Heart left ventricle (tissue), 16 donors: Measurements from ENCODE around the gene CRYL1. TPM values are rescaled to one million over a fixed set of nuclear protein-coding genes. Genes with fewer than 3 reads are reported as not detected.

ENCODE experiments used
- ATAC-seq, 4 donors: fragments of 200-7000 bp; cut with Tn5 transposase; one replicate each; pipeline ENCODE4 v1.9.1; 2020 to 2022; ENCODE audit warnings: moderate library complexity in 4 of 4, mild to moderate bottlenecking in 3 of 4, moderate number of reproducible peaks in 1 of 4
- DNase-seq, 5 donors: peaks; one replicate each; pipeline ENCODE4 v3.0.0-alpha.2; 2020
- H3K27ac ChIP-seq, 12 donors: fragments of 200-600 bp; sonication (generic) in 4 of 12; one replicate each; pipeline versions ENCODE4 v1.5.0 to v1.8.0; 2016 to 2022; ENCODE audit warnings: mild to moderate bottlenecking in 2 of 12
- H3K27me3 ChIP-seq, 9 donors: fragments of 200-600 bp; sonication (generic) in 2 of 9; one replicate each; pipeline versions ENCODE4 v1.5.1 to v1.8.0; 2016 to 2022; ENCODE audit warnings: mild to moderate bottlenecking in 3 of 9
- H3K36me3 ChIP-seq, 9 donors: fragments of 200-600 bp; sonication (generic) in 2 of 9; one replicate each; pipeline versions ENCODE4 v1.5.0 to v1.8.0; 2018 to 2022; ENCODE audit warnings: mild to moderate bottlenecking in 2 of 9
- H3K4me1 ChIP-seq, 12 donors: fragments of 200-600 bp; sonication (generic) in 4 of 12; one replicate each; pipeline versions ENCODE4 v1.5.0 to v1.8.0; 2016 to 2022; ENCODE audit warnings: mild to moderate bottlenecking in 3 of 12
- H3K4me3 ChIP-seq, 12 donors: fragments of 200-600 bp; sonication (generic) in 4 of 12; one replicate each; pipeline versions ENCODE4 v1.5.0 to v1.8.0; 2017 to 2022; ENCODE audit warnings: mild to moderate bottlenecking in 9 of 12, moderate library complexity in 4 of 12
- H3K9me3 ChIP-seq, 12 donors: fragments of 200-600 bp; sonication (generic) in 4 of 12; one replicate each; pipeline versions ENCODE4 v1.5.0 to v1.8.0; 2016 to 2022; ENCODE audit warnings: mild to moderate bottlenecking in 1 of 12
- CTCF ChIP-seq, 12 donors: fragments of 200-600 bp; sonication (generic) in 4 of 12; IDR thresholded peaks; one replicate each; pipeline versions ENCODE4 v1.5.0 to v1.8.0; 2018 to 2022; ENCODE audit warnings: antibody characterized with exemption in 12 of 12, mild to moderate bottlenecking in 5 of 12
- POLR2A ChIP-seq, 2 donors: fragments of 450-650 bp; IDR thresholded peaks; one replicate each; pipeline ENCODE4 v1.6.1; 2017; ENCODE audit warnings: antibody characterized with exemption in 2 of 2, mild to moderate bottlenecking in 2 of 2, moderate library complexity in 2 of 2
- WGBS, 4 donors: extraction: QIAGEN DNeasy Blood & Tissue Kit in 2 of 4; methylation state at CpG; one replicate each; pipeline versions ENCODE4 v1.1.5 to v1.1.7; 2013 to 2018; 5-methylcytosine and 5-hydroxymethylcytosine counted together
- intact Hi-C, 10 donors: fragments of 100-400 bp; cut with DNase I; formaldehyde crosslinking; loops; one replicate each; pipeline versions ENCODE4 v1.11.1 to v1.14.2; 2022
- polyA plus RNA-seq, 2 donors: library from polyadenylated mRNA; stranded (reverse); fragments of 200-250 nt; gene quantifications; one replicate each; pipeline ENCODE4 v1.2.3, GENCODE V29; 2013
- total RNA-seq, 9 donors: library from RNA; depleted of rRNA in 2 of 9; stranded (reverse); fragments of >200 nt in 2 of 9; fragmentation: NEBNext Ultra II Directional in 3 of 9; extraction: Animal tissue kit (Norgen Biotek cat#: 25700) in 3 of 9; gene quantifications; one replicate each; pipeline versions ENCODE4 v1.1.0 to v1.2.4, GENCODE V29; 2016 to 2023
- donor health status: ischemic (EF 13 %, LVEDD 7.1; RV severe dilation, severe dysfunction).
- donor health status: healthy with polysubstance abuse.
- donor health status: DM: no; HTN: yes; CAD: no.
- donor health status: DM: no; HTN: no; CAD: no.
- donor health status: ischemic (EF 25% LVEDD 6.9; RV normal size, moderate dysfunction).
- donor health status: ischemic (EF 25% LVEDD 5.7; RV mildly dilated, moderate dysfunction).
- donor health status: healthy.
- donor health status: DM: yes; HTN: yes; CAD: no.
- donor health status: ischemic (EF 35%, LVEDD 5.7; RV mildly dilated, moderate dysfunction).
- donor health status: nonischemic (EF 11% LVEDD 7.7; RV severe dilation, severe dysfunction).
- donor health status: DM: yes; HTN: yes; CAD: no.
- donor health status: PGD.
- donor health status: ischemic (EF 29% LVEDD 5.4; RV normal size, mild dysfunction).
- donor health status: nonischemic (EF 23%, LVEDD 6.1; RV moderate dilation, normal function).

CRYL1 gene
- total and polyA plus RNA-seq, 11 donors, result 10.7 to 36.5 (median 20.9) TPM

GRCh38 chr13:20492641-20493040 lies 33.0 kb downstream of the CRYL1 start:
- Histone ChIP-seq H3K27me3 (no peaks in the 10 kb centered on the region), H3K27ac (no peak overlapping the region), H3K9me3 (no peaks in the 10 kb centered on the region), H3K36me3 (peaks cover 0 to 11% (median 8%) of the 10 kb centered on the region in 9 donors), H3K4me3 (no peak overlapping the region), H3K4me1 (peaks cover 0 to 20% (median 7%) of the 10 kb centered on the region in 12 donors)
- 61 to 71% (median 63%) methylated on average over 3 of the region's 3 CpGs for WGBS, 4 donors
- intact Hi-C loops, result loop anchor here in 9 of 10 donors (2.0 to 10.0 kb wide), 10 partner anchors 212 to 432 kb away; partner anchors contain the start of genes IL17D (in 4 of the 9) and GJB2 (in 1 of the 9)
- no peak for ATAC-seq
- no peak for DNase-seq
- TF ChIP-seq CTCF (IDR thresholded peaks at IDR 0.05) (peak in 7 of 12 donors; percentile 19 to 48 (median 38)), POLR2A (IDR thresholded peaks at IDR 0.05) (no peak)

DNA sequence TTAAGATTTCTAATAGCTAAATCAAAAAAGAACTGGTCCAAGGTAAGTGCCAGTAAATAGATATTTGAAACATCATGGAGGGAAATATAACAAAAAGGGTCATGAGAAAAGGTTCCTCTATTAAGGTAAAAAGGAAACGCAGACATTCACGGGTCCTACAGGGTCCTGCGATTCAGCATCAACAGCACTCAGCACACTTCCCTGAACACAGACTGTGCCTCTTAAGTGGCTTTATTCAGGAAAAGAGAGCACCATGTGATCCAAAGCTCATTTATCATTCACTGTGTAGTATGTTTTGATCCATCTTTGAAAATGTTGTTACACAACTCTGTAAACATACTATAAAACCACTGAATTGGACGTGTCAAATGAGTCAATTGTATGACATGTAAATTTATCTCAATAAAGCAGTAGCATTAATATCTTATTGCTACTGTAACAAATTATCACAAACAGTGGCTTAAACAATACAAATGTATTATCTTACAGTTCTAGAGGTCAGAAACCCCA lies 33.7 kb downstream of the CRYL1 start:
- no peak overlapping the region for H3K4me3 ChIP-seq
- no peak for TF ChIP-seq POLR2A (IDR thresholded peaks at IDR 0.05)
- no peak for TF ChIP-seq CTCF (IDR thresholded peaks at IDR 0.05)
- no peaks in the 10 kb centered on the region for H3K9me3 ChIP-seq
- H3K27ac ChIP-seq, result no peak overlapping the region
- peaks cover 0 to 15% (median 8%) of the 10 kb centered on the region in 9 donors for H3K36me3 ChIP-seq
- intact Hi-C loops, result loop anchor here in 9 of 10 donors (2.0 to 10.0 kb wide), 11 partner anchors 213 to 433 kb away; partner anchors contain the start of genes IL17D (in 4 of the 9) and GJB2 (in 2 of the 9)
- ATAC-seq (no peak), DNase-seq (no peak)
- H3K4me1 ChIP-seq, result peaks cover 0 to 20% (median 7%) of the 10 kb centered on the region in 12 donors
- H3K27me3 ChIP-seq, result no peaks in the 10 kb centered on the region
- 68 to 82% (median 80%) methylated on average over 4 of the region's 4 CpGs for WGBS, 4 donors

DNA sequence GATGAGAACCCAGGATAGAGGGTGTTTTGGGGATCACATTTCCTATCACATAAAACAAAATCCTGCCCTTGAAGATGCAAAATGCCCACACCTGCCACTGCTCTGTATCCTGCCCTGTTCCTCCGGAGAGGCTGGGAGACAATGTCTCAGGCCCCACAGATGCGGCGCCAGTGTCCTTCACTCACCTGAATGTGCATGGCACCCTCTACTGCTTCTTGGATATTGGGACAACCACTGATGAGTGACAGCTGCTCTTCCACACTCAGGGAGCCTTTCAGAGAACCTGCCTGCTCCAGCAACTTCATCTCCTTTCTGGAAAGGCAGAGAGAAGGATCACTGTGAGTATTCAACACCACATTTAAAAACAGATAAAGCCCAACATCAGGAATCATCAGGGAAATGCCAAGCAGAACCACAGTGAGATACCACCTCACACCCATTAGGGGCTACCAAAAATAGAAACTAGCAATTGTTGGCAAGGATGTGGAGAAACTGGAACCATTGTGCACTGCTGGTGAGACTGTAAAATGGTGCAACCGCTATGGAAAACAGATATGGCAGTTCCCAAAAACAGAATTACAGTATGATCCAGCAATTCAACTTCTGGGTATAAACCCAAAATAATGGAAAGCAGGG lies 36.4 kb downstream of the CRYL1 start:
- no peak overlapping the region for H3K27ac ChIP-seq
- H3K36me3 ChIP-seq, result peaks cover 0 to 20% (median 8%) of the 10 kb centered on the region in 9 donors
- H3K9me3 ChIP-seq, result no peaks in the 10 kb centered on the region
- TF ChIP-seq POLR2A (IDR thresholded peaks at IDR 0.05) (no peak), CTCF (IDR thresholded peaks at IDR 0.05) (peak in 7 of 12 donors; percentile 15 to 68 (median 35))
- ATAC-seq (peak; percentile 48 to 77 (median 60)), DNase-seq (peak in 2 of 5 donors; percentile 29 to 62)
- H3K4me1 ChIP-seq, result peaks cover 0 to 11% (median 0%) of the 10 kb centered on the region in 12 donors
- no peaks in the 10 kb centered on the region for H3K27me3 ChIP-seq
- 22 to 81% (median 52%) methylated on average over 2 to 4 of the region's 4 CpGs for WGBS, 4 donors
- no peak overlapping the region for H3K4me3 ChIP-seq
- intact Hi-C loops, result loop anchor here in 7 of 10 donors (1.0 to 10.0 kb wide), 5 partner anchors 291 to 307 kb away; partner anchors contain the start of gene GJB2 (in 1 of the 7)

- intact Hi-C loops, result loop anchor here in 6 of 10 donors (2.0 to 10.0 kb wide), 3 partner anchors 289 to 293 kb away; partner anchors contain the start of gene GJB2 (in 1 of the 6)
- H3K4me1 ChIP-seq, result peaks cover 0 to 11% (median 0%) of the 10 kb centered on the region in 12 donors
- no peaks in the 10 kb centered on the region for H3K9me3 ChIP-seq
- ATAC-seq, result peak in 2 of 4 donors; percentile 22 to 58
- DNase-seq, result no peak
- H3K4me3 ChIP-seq, result no peak overlapping the region
- TF ChIP-seq POLR2A (IDR thresholded peaks at IDR 0.05) (no peak), CTCF (IDR thresholded peaks at IDR 0.05) (no peak)
- peaks cover 0 to 20% (median 8%) of the 10 kb centered on the region in 9 donors for H3K36me3 ChIP-seq
- 67 to 77% (median 75%) methylated on average over 3 of the region's 3 CpGs for WGBS, 4 donors
- no peaks in the 10 kb centered on the region for H3K27me3 ChIP-seq
- H3K27ac ChIP-seq, result peak overlapping the region in 4 of 12 donors; percentile 14 to 32 (median 29)
Observed at GRCh38 chr13:20487927-20488326, 37.7 kb downstream of the CRYL1 start.
